Left hindlimb (tissue), 1 donor: Measurements from ENCODE around the gene TCEANC2.
"Not testable (repeated sequence)": the region's sequence is repeated elsewhere in the genome, so short reads cannot be mapped to it uniquely, and the experiment has no call there.

ENCODE experiments used
- DNase-seq: peaks from one replicate; pipeline ENCODE4 v3.0.0-alpha.2; 2018

Gene TCEANC2

GRCh38 chr1:54091666-54092065, 38.3 kb downstream of the TCEANC2 start:
- no peak for DNase-seq

- DNase-seq, result no peak
Measured at GRCh38 chr1:54094001-54094729, 40.8 kb downstream of the TCEANC2 start.

- DNase-seq, result not testable (repeated sequence)
Measured at GRCh38 chr1:54094730-54095105, 41.3 kb downstream of the TCEANC2 start.

- DNase-seq, result no peak
Measured at GRCh38 chr1:54095546-54096226, 42.3 kb downstream of the TCEANC2 start.

- DNase-seq, result no peak
Measured at GRCh38 chr1:54096227-54096876, 42.9 kb downstream of the TCEANC2 start.

GRCh38 chr1:54096877-54097240, 43.5 kb downstream of the TCEANC2 start:
- DNase-seq, result no peak

- DNase-seq, result no peak
Measured at GRCh38 chr1:54099061-54099610, 45.7 kb downstream of the TCEANC2 start.

- no peak for DNase-seq
Measured at GRCh38 chr1:54100500-54100899, 47.1 kb downstream of the TCEANC2 start.

GRCh38 chr1:54103414-54103813, 50.0 kb downstream of the TCEANC2 start:
- DNase-seq, result no peak

- not testable (repeated sequence) for DNase-seq
Measured at GRCh38 chr1:54104613-54105012, 51.2 kb downstream of the TCEANC2 start.

- DNase-seq, result no peak
Measured at GRCh38 chr1:54105080-54105479, 51.7 kb downstream of the TCEANC2 start.

- no peak for DNase-seq
Measured at GRCh38 chr1:54105736-54106269, 52.4 kb downstream of the TCEANC2 start.

- DNase-seq, result no peak
Measured at GRCh38 chr1:54107131-54107530, 53.7 kb downstream of the TCEANC2 start.

GRCh38 chr1:54108156-54108555, 54.7 kb downstream of the TCEANC2 start:
- no peak for DNase-seq

GRCh38 chr1:54109129-54110090, 56.0 kb downstream of the TCEANC2 start:
- DNase-seq, result no peak

GRCh38 chr1:54110996-54111395, 57.6 kb downstream of the TCEANC2 start:
- no peak for DNase-seq

GRCh38 chr1:54111624-54112023, 58.2 kb downstream of the TCEANC2 start:
- DNase-seq, result no peak

- DNase-seq, result no peak
Measured at GRCh38 chr1:54112027-54112426, 58.6 kb downstream of the TCEANC2 start.

- DNase-seq, result no peak
Measured at GRCh38 chr1:54112705-54113368, 59.4 kb downstream of the TCEANC2 start.

- no peak for DNase-seq
Measured at GRCh38 chr1:54114001-54114400, 60.6 kb downstream of the TCEANC2 start.

- no peak for DNase-seq
Measured at GRCh38 chr1:54114955-54115354, 61.5 kb downstream of the TCEANC2 start.

GRCh38 chr1:54115520-54115919, 62.1 kb downstream of the TCEANC2 start:
- no peak for DNase-seq
